ENCODE data around the gene SPRED3.

Gene SPRED3

DNA sequence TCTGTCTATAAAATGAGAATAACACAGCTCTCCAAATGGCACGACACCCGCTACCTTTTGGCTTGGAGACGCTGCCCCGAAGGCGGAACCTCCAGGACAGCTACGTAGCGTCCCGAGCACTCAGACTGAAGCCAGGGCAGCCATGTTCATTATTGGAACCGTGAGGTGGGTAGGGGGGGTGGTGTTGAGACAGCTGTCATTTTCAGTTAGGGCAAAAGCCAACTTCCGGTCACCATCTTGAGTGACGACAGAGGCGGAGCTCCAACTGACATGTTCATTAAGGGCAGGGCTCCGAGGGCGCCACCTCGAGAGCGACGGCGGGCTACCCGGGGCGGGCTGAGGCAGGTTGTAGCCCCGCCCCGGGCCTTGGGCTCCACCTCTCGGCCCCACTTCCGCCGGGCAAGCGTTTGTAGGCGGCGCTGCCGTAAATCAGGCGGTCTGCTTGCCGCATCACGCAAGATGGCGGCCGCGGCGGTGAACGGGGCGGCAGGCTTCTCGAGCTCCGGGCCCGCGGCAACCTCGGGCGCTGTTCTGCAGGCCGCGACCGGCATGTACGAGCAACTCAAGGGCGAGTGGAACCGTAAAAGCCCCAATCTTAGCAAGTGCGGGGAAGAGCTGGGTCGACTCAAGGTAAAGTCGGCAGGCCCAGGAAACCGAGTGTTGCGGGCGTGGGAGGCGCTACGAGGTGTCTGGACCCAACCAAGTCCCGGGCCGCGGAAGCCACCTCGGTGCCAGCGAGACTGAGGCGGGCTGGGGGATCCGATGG is 14.0 kb upstream of the SPRED3 start, which contains the start of gene PSMD8:
PSMD8 (plus strand) TSS at position 240 of the 766 bp plus-strand sequence; CDS start at position 271, 31 bp downstream.
- DNase-seq (ENCODE audit: low spot score), result peak; percentile 99
- TF ChIP-seq, protein P1, sequence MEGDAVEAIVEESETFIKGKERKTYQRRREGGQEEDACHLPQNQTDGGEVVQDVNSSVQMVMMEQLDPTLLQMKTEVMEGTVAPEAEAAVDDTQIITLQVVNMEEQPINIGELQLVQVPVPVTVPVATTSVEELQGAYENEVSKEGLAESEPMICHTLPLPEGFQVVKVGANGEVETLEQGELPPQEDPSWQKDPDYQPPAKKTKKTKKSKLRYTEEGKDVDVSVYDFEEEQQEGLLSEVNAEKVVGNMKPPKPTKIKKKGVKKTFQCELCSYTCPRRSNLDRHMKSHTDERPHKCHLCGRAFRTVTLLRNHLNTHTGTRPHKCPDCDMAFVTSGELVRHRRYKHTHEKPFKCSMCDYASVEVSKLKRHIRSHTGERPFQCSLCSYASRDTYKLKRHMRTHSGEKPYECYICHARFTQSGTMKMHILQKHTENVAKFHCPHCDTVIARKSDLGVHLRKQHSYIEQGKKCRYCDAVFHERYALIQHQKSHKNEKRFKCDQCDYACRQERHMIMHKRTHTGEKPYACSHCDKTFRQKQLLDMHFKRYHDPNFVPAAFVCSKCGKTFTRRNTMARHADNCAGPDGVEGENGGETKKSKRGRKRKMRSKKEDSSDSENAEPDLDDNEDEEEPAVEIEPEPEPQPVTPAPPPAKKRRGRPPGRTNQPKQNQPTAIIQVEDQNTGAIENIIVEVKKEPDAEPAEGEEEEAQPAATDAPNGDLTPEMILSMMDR (IDR thresholded peaks at IDR 0.05; ENCODE audit: extremely low read depth, missing control alignments), result peak; percentile 8

DNA sequence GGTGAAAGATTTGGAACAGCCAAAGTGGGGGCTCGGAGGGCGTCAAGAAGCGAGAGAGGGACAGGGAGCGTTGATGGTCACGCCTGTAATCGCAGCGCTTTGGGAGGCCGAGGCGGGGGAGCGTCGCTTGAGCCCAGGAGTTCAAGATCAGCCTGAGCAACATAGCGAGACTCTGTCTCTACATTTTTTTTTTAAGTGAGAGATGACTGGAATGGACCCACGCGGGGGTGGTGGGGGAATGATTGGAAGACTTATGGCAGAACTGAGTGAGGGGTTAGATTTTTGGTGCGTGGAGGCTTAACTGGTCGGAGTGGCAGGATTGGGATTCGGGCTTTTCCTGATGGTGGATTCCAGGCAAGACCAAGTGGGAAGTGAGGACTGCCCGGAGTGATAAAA is 13.4 kb upstream of the SPRED3 start:
- DNase-seq (ENCODE audit: low spot score), result no peak
- TF ChIP-seq, protein P1 (IDR thresholded peaks at IDR 0.05; ENCODE audit: extremely low read depth, missing control alignments), result no peak

DNA sequence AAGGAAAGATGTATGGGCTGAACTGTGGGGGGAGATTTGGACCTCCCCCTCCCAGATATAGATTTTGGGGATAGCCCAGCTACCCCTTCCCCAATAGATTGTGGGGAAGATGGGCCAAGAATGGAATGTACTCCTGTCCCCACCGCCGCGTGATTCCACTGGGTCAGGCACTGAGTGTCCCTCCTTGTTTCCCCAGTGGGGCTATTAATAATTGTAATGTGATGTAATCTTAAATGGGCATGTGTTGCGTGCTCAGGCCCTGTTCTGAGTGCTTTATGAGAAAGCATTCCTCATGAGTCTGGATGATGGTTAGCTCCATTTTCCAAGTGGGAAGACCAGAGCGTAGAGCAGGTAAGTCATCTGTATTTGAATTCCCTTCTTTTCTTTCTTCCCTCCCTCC is 12.7 kb upstream of the SPRED3 start:
- no peak for DNase-seq (ENCODE audit: low spot score)
- TF ChIP-seq, protein P1 (IDR thresholded peaks at IDR 0.05; ENCODE audit: extremely low read depth, missing control alignments), result no peak

DNA sequence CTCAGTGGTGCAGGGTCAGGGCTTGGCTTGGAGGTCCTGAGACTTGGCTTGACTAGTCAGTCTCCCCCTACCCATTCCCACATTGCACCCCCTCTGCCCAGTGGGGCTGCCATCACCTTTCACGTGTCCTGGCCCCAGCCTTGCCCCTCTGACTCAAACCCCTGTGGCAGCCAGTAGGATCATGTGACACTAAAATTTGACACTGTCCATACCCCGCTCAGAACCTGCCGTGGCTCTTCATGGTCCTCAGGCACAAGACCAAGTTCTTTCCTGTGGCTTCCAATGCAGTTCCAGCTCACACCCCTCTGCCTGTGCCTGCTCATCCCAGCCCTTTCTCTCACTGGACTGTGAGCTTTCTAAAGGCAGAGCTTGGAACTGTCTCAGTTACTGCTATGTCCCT is 11.9 kb upstream of the SPRED3 start:
- TF ChIP-seq, protein P1 (IDR thresholded peaks at IDR 0.05; ENCODE audit: extremely low read depth, missing control alignments), result no peak
- DNase-seq (ENCODE audit: low spot score), result no peak

DNA sequence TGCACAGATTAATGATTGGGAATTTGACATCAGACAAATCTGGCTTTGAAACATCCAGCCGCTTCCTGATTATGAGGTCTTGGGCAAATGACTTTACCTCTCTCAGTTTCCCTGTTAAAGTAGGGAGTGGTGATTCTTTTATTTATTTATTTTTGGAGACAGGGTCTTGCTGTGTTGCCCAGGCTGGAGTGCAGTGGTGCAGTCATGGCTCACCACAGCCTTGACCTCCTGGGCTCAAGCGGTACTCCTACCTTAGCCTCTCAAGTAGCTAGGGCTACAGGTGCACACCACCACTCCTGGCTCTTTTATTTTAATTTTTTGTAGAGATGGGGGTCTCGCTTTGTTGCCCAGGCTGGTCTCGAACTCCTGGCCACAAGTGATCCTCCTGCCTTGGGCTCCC is 11.4 kb upstream of the SPRED3 start:
- TF ChIP-seq, protein P1 (IDR thresholded peaks at IDR 0.05; ENCODE audit: extremely low read depth, missing control alignments), result no peak

DNA sequence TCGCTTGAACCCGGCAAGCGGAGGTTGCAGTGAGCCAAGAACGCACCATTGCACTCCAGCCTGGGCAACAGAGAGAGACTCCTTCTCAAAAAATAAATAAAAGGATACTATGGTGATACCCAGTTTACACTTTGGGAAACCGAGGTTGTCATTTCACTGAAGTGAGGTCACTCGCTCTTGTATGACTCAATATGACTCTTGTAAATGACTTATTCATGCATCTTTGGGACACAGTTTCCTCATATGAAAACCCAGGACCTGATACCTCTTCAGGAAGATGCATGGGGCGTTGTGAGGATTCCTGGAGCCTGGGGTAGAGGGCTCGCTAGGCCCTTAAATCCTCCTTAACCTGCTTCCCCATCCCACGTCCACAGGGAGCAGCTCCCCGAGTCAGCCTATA is 9.6 kb upstream of the SPRED3 start:
- TF ChIP-seq, protein P1 (IDR thresholded peaks at IDR 0.05; ENCODE audit: extremely low read depth, missing control alignments), result no peak
- no peak for DNase-seq (ENCODE audit: low spot score)

More for the DNA sequence above, 11.4 kb upstream of the SPRED3 start:
- DNase-seq (ENCODE audit: low spot score), result no peak

DNA sequence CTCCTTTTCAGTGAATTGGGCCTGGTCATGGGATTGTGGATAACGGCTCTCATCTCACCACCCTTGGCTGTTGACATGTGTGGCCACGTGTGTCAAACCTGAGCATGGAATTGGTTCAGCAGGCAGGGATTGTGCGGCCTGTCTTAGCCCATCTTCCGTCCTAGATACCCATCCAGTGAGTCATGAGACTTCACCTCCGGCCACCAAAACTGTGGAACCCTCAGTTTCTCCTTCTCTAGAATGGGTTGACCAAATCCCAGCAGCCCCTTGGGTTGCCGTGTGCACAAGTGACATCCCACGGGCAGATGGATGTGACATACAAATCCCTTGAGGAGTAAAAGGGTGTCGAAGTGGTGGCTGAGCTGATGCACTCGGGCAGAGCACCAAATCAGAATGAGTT is 7.4 kb upstream of the SPRED3 start:
- DNase-seq (ENCODE audit: low spot score), result no peak
- TF ChIP-seq, protein P1 (IDR thresholded peaks at IDR 0.05; ENCODE audit: extremely low read depth, missing control alignments), result no peak

Data from GM20000 (cell line).